ENCODE measurements around the gene RPS19BP1. TPM values are rescaled to one million over a fixed set of nuclear protein-coding genes. Genes with fewer than 3 reads are reported as not detected.

Gene RPS19BP1
- total RNA-seq, 1 experiment from 2014 or later, result 80.4 TPM

DNA sequence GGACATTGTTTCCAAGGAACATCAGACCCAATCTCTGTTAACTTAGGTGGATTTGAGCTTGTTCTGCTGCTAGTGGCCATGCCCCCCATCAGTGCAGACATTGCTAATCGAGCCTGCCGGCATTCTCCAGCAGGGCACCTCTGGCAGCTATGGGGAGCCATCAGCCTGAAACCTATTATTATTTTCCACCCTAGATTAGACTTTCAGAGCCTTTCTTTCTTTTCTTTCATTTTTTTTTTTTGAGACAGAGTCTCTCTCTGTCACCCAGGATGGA, 42.9 kb upstream of the RPS19BP1 start:
- TF ChIP-seq EGR1 (IDR thresholded peaks at IDR 0.05; ENCODE audit: low read depth) (no peak), YY1 (IDR thresholded peaks at IDR 0.05; ENCODE audit: extremely low read depth, insufficient replicate concordance, low read depth, low read length) (no peak), EZH2phosphoT487 (IDR thresholded peaks at IDR 0.05; ENCODE audit: borderline replicate concordance) (no peak), TCF7L2 (IDR thresholded peaks at IDR 0.05; ENCODE audit: borderline replicate concordance, extremely low read depth, insufficient read depth, insufficient read length) (no peak), SIN3A (IDR thresholded peaks at IDR 0.05; ENCODE audit: low read depth) (no peak), SRF (IDR thresholded peaks at IDR 0.05; ENCODE audit: low read depth) (no peak), EZH2 (IDR thresholded peaks at IDR 0.05) (no peak), SP1 (IDR thresholded peaks at IDR 0.05; ENCODE audit: low read depth) (no peak), ELF1 (IDR thresholded peaks at IDR 0.05; ENCODE audit: borderline replicate concordance, low read depth) (no peak), RAD21 (IDR thresholded peaks at IDR 0.05; ENCODE audit: low read depth) (no peak), POLR2AphosphoS5 (IDR thresholded peaks at IDR 0.05; ENCODE audit: low read depth, low read length) (no peak), CEBPB (IDR thresholded peaks at IDR 0.05; ENCODE audit: low read depth) (no peak)
- TF ChIP-seq, protein P1, sequence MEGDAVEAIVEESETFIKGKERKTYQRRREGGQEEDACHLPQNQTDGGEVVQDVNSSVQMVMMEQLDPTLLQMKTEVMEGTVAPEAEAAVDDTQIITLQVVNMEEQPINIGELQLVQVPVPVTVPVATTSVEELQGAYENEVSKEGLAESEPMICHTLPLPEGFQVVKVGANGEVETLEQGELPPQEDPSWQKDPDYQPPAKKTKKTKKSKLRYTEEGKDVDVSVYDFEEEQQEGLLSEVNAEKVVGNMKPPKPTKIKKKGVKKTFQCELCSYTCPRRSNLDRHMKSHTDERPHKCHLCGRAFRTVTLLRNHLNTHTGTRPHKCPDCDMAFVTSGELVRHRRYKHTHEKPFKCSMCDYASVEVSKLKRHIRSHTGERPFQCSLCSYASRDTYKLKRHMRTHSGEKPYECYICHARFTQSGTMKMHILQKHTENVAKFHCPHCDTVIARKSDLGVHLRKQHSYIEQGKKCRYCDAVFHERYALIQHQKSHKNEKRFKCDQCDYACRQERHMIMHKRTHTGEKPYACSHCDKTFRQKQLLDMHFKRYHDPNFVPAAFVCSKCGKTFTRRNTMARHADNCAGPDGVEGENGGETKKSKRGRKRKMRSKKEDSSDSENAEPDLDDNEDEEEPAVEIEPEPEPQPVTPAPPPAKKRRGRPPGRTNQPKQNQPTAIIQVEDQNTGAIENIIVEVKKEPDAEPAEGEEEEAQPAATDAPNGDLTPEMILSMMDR (IDR thresholded peaks at IDR 0.05 in 2 of 3, conservative IDR thresholded peaks at IDR 0.05 in 1 of 3; ENCODE audit: borderline replicate concordance in 1 of 3, insufficient read depth in 1 of 3, low read depth in 2 of 3, low read length in 2 of 3), result no peak
- TF ChIP-seq, protein P2, sequence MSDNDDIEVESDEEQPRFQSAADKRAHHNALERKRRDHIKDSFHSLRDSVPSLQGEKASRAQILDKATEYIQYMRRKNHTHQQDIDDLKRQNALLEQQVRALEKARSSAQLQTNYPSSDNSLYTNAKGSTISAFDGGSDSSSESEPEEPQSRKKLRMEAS (IDR thresholded peaks at IDR 0.05), result no peak
- TF ChIP-seq, protein P3, sequence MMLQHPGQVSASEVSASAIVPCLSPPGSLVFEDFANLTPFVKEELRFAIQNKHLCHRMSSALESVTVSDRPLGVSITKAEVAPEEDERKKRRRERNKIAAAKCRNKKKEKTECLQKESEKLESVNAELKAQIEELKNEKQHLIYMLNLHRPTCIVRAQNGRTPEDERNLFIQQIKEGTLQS (IDR thresholded peaks at IDR 0.05), result no peak
- TF ChIP-seq, protein P4, sequence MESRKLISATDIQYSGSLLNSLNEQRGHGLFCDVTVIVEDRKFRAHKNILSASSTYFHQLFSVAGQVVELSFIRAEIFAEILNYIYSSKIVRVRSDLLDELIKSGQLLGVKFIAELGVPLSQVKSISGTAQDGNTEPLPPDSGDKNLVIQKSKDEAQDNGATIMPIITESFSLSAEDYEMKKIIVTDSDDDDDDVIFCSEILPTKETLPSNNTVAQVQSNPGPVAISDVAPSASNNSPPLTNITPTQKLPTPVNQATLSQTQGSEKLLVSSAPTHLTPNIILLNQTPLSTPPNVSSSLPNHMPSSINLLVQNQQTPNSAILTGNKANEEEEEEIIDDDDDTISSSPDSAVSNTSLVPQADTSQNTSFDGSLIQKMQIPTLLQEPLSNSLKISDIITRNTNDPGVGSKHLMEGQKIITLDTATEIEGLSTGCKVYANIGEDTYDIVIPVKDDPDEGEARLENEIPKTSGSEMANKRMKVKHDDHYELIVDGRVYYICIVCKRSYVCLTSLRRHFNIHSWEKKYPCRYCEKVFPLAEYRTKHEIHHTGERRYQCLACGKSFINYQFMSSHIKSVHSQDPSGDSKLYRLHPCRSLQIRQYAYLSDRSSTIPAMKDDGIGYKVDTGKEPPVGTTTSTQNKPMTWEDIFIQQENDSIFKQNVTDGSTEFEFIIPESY (IDR thresholded peaks at IDR 0.05; ENCODE audit: extremely low read depth, insufficient replicate concordance, low read length), result no peak
- Histone ChIP-seq H3K36me3 (ENCODE audit: control insufficient read depth in 1 of 2, insufficient read depth in 2 of 2, low read length in 2 of 2) (no peaks in the 10 kb centered on the region), H2AFZ (ENCODE audit: low read depth, low read length, poor library complexity, severe bottlenecking) (no peak overlapping the region), H3K4me3 (replicated peaks in 1 of 2; ENCODE audit: low read depth in 1 of 2, low read length in 2 of 2) (no peak overlapping the region), H3K27me3 (ENCODE audit: insufficient read depth, low read length) (no peaks in the 10 kb centered on the region; the same call in 1 of the 2 replicates), H3K9me2 (ENCODE audit: insufficient read depth) (no peaks in the 10 kb centered on the region), H4K20me1 (ENCODE audit: insufficient read depth) (no peaks in the 10 kb centered on the region), H3K9me3 (ENCODE audit: control insufficient read depth in 1 of 2, insufficient read depth in 1 of 2, low read depth in 1 of 2, low read length in 2 of 2) (no peaks in the 10 kb centered on the region), H3K4me2 (ENCODE audit: low read length) (peak overlapping the region; percentile 69), H3K4me1 (ENCODE audit: control insufficient read depth in 1 of 2, insufficient read depth in 2 of 2, low read length in 2 of 2) (peaks cover 14 to 22% of the 10 kb centered on the region in 2 experiments), H3K27ac (ENCODE audit: low read depth, low read length) (no peak overlapping the region), H3K9ac (ENCODE audit: low read length) (no peak overlapping the region; the same call in 1 of the 2 replicates), H3K79me2 (ENCODE audit: insufficient read depth, low read length) (no peaks in the 10 kb centered on the region)
- ChIA-PET POLR2A (no interaction called here), RAD21 (ENCODE audit: low non-redundant PET in 1 of 2, low total read pairs in 2 of 2, uncharacterized antibody in 2 of 2, unreplicated experiment in 2 of 2) (no interaction called here), CTCF (no interaction called here)
- ATAC-seq (peak; percentile 15; the same call in 1 of the 2 replicates), DNase-seq (ENCODE audit: low read depth, low spot score) (no peak)
- no TSS peak for BruUV-seq (replicated peaks)
- intact Hi-C loops (cut with micrococcal nuclease), result no loop called here
